Prostate gland (tissue), 2 donors: ENCODE data around the gene NID2. TPM values are rescaled to one million over a fixed set of nuclear protein-coding genes. Genes with fewer than 3 reads are reported as not detected.

ENCODE experiments used
- DNase-seq: peaks from one replicate; pipeline ENCODE4 v3.0.0-alpha.2; 2019; ENCODE audit warnings: low spot score
- H3K27ac ChIP-seq, 2 donors: fragments of 200-600 bp; sonication (generic); 2 replicates each; pipeline ENCODE4 v1.5.1; 2017 to 2019
- H3K27me3 ChIP-seq: fragments of 200-600 bp; sonication (generic); replicated peaks from 2 replicates; pipeline ENCODE4 v1.5.1; 2019; ENCODE audit not compliant: insufficient read depth
- H3K36me3 ChIP-seq, 2 donors: fragments of 200-600 bp; sonication (generic); 1 replicate in 1 of 2; 2 replicates in 1 of 2; pipeline versions ENCODE4 v1.5.1 to v1.8.1; 2017 to 2019
- H3K4me1 ChIP-seq: fragments of 200-600 bp; sonication (generic); replicated peaks from 2 replicates; pipeline ENCODE4 v1.5.1; 2019
- H3K4me3 ChIP-seq, 2 donors: fragments of 200-600 bp; sonication (generic); 2 replicates each; pipeline ENCODE4 v1.5.1; 2017 to 2019
- H3K9me3 ChIP-seq: fragments of 200-600 bp; sonication (generic); 2 replicates; pipeline ENCODE4 v1.5.1; 2017
- CTCF ChIP-seq, 4 experiments: fragments of 200-600 bp in 2 of 4; fragments of 450-650 bp in 2 of 4; sonication (generic) in 2 of 4; IDR thresholded peaks; 1 replicate in 3 of 4; 2 replicates in 1 of 4; pipeline ENCODE4 v1.5.1; 2016 to 2019; ENCODE audit warnings: antibody characterized with exemption in 4 of 4, mild to moderate bottlenecking in 2 of 4, moderate library complexity in 2 of 4
- POLR2A ChIP-seq: fragments of 450-650 bp; IDR thresholded peaks from one replicate; pipeline ENCODE4 v1.6.1; 2016; ENCODE audit warnings: antibody characterized with exemption, mild to moderate bottlenecking
- POLR2AphosphoS5 ChIP-seq: sonication (generic); formaldehyde crosslinking; IDR thresholded peaks from one replicate; pipeline ENCODE4 v1.6.1; 2017; ENCODE audit warnings: antibody characterized with exemption
- WGBS: methylation state at CpG from one replicate; pipeline ENCODE4 v1.1.5; 2018; 5-methylcytosine and 5-hydroxymethylcytosine counted together
- intact Hi-C: fragments of 100-400 bp; cut with DNase I; formaldehyde crosslinking; loops from one replicate; pipeline ENCODE4 v1.14.2; 2022
- total RNA-seq, 2 donors: library from RNA; depleted of rRNA; stranded (reverse); fragments of >200 nt; gene quantifications; one replicate each; pipeline ENCODE4 v1.1.0, GENCODE V29; 2016

Gene NID2
- total RNA-seq, 2 donors from 2014 or later = 6.9 to 17.2 TPM

- TF ChIP-seq POLR2AphosphoS5 = no peak
- Histone ChIP-seq H3K4me1 (no peaks in the 10 kb centered on the region), H3K4me3 (no peak overlapping the region), H3K27me3 (no peaks in the 10 kb centered on the region), H3K27ac (no peak overlapping the region), H3K9me3 (no peaks in the 10 kb centered on the region), H3K36me3 (no peaks in the 10 kb centered on the region)
- intact Hi-C loops = no loop called here
- no peak for DNase-seq
These were observed 108.0 kb downstream of the NID2 start for GRCh38 chr14:51960866-51961265.

DNA sequence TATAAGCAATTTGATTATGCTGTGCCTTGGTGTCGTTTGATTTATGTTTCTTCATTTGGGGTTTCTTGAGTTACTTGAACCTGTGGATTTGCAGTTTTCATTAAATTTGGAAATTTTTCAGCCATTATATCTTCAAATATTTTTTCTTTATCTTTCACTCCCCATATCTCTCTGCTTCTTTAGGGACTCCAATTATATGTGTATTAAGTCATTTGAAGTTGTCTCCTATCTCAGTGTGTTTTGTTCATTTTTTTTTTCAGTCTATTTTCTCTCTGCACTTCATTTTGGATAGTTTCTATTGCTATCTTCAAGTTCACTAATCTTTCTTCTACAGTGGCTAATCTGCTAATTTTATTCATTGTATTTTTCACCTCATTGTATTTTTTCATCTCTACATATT lies 108.9 kb downstream of the NID2 start:
- no peaks in the 10 kb centered on the region for H3K4me1 ChIP-seq
- DNase-seq = no peak
- intact Hi-C loops = no loop called here
- no peaks in the 10 kb centered on the region for H3K36me3 ChIP-seq
- H3K27me3 ChIP-seq = no peaks in the 10 kb centered on the region
- 93% methylated on average over 1 of the region's 1 CpG for WGBS
- TF ChIP-seq CTCF (IDR thresholded peaks at IDR 0.05) (no peak), POLR2A (no peak), POLR2AphosphoS5 (no peak)
- no peaks in the 10 kb centered on the region for H3K9me3 ChIP-seq
- no peak overlapping the region for H3K4me3 ChIP-seq
- no peak overlapping the region for H3K27ac ChIP-seq

GRCh38 chr14:51957950-51958349 lies 110.9 kb downstream of the NID2 start:
- Histone ChIP-seq H3K4me1 (no peaks in the 10 kb centered on the region), H3K36me3 (no peaks in the 10 kb centered on the region), H3K27ac (no peak overlapping the region), H3K4me3 (no peak overlapping the region), H3K9me3 (no peaks in the 10 kb centered on the region), H3K27me3 (no peaks in the 10 kb centered on the region)
- no peak for DNase-seq
- 44% methylated on average over 2 of the region's 2 CpGs for WGBS
- intact Hi-C loops = no loop called here
- no peak for TF ChIP-seq POLR2A
- no peak for TF ChIP-seq POLR2AphosphoS5
- TF ChIP-seq CTCF (IDR thresholded peaks at IDR 0.05) = no peak

Other genes starting within 250 kb of the NID2 start
- gene GNG2, start 208.4 kb downstream of the NID2 start, total RNA-seq = 100 to 1,000 TPM in 1 of 2 donors, 1 to 10 TPM in 1; 2.7 to 120 TPM
- 100 to 1,000 TPM in 1 of 2 donors, 10 to 100 TPM in 1; 62.6 to 105 TPM for gene RTRAF, start 79.5 kb downstream of the NID2 start, total RNA-seq
- gene PTGDR, start 198.6 kb upstream of the NID2 start, total RNA-seq = under 1 TPM; 0.55 to 0.74 TPM
- 1 to 10 TPM; 5.4 to 8.9 TPM for gene PTGER2, start 245.3 kb upstream of the NID2 start, total RNA-seq